A549 (cell line): Measurements from ENCODE around the gene TBL1Y. TPM values are rescaled to one million over a fixed set of nuclear protein-coding genes. Genes with fewer than 3 reads are reported as not detected.

Source experiments
- ATAC-seq, 2 experiments: fragments of 200-7000 bp in 1 of 2; fragments of >200 bp in 1 of 2; cut with Nextera tagmentation in 1 of 2; cut with Tn5 transposase in 1 of 2; 3 replicates each; pipeline versions ENCODE4 v1.8.0 to v1.9.1; 2018 to 2020; ENCODE audit warnings: mild to moderate bottlenecking in 1 of 2, moderate library complexity in 1 of 2
- CTCF ChIA-PET: fragments of 300-600 bp; sonication (Branson Sonifier 250); formaldehyde crosslinking; extraction: SDS; loops from one replicate; lab custom pipeline; 2021; ENCODE audit warnings: antibody characterized with exemption, inconsistent platforms; lab: Yijun Ruan, JAX
- POLR2A ChIA-PET: fragments of 350-600 bp; formaldehyde crosslinking; extraction: SDS; loops from one replicate; lab custom pipeline; 2021; ENCODE audit warnings: antibody characterized with exemption, inconsistent platforms; lab: Yijun Ruan, JAX
- DNase-seq, 2 experiments: peaks; one replicate each; pipeline versions ENCODE4 v3.0.0 to v3.0.0-alpha.2; 2011 to 2016; ENCODE audit warnings: low read depth in 1 of 2, low spot score in 1 of 2
- FAIRE-seq: peaks from 2 replicates; lab custom pipeline; 2011; peaks lifted over from hg19 to GRCh38; lab: Jason Lieb, UNC
- H3K27ac ChIP-seq, 2 experiments: fragments of >200 bp; sonication (Bioruptor Twin); formaldehyde crosslinking; 3 replicates each; pipeline ENCODE4 v1.5.1; 2016 to 2017
- H3K4me1 ChIP-seq: fragments of >200 bp; sonication (Bioruptor Twin); formaldehyde crosslinking; 3 replicates; pipeline ENCODE4 v1.6.1; 2016
- H3K4me2 ChIP-seq: fragments of >200 bp; sonication (Bioruptor Twin); formaldehyde crosslinking; 3 replicates; pipeline ENCODE4 v1.6.1; 2016
- H3K4me3 ChIP-seq: fragments of >200 bp; sonication (Bioruptor Twin); formaldehyde crosslinking; 3 replicates; pipeline ENCODE4 v1.5.1; 2016
- H3K9me3 ChIP-seq: fragments of >200 bp; sonication (Bioruptor Twin); formaldehyde crosslinking; 3 replicates; pipeline ENCODE4 v1.6.1; 2016
- BHLHE40 ChIP-seq: IDR thresholded peaks from 2 replicates; pipeline ENCODE4 v1.6.1; 2012; ENCODE audit warnings: low read depth, low read length, inconsistent platforms
- CBX8 ChIP-seq: fragments of 200-600 bp; sonication (generic); IDR thresholded peaks from 2 replicates; pipeline ENCODE4 v1.6.1; 2016
- CEBPB ChIP-seq, 2 experiments: fragments of >200 bp in 1 of 2; sonication (Bioruptor Twin) in 1 of 2; formaldehyde crosslinking in 1 of 2; IDR thresholded peaks; 2 replicates each; pipeline ENCODE4 v1.6.1; 2012 to 2016
- CHD4 ChIP-seq: fragments of 200-600 bp; sonication (generic); IDR thresholded peaks from 2 replicates; pipeline ENCODE4 v1.6.1; 2016; ENCODE audit warnings: antibody characterized with exemption, mild to moderate bottlenecking, borderline replicate concordance
- ESRRA ChIP-seq: fragments of 150-350 bp; IDR thresholded peaks from 2 replicates; pipeline ENCODE4 v1.6.1; 2014; ENCODE audit warnings: mild to moderate bottlenecking, low read length, borderline replicate concordance
- FOSL2 ChIP-seq, 2 experiments: fragments of 450-650 bp in 1 of 2; fragments of >200 bp in 1 of 2; sonication (Bioruptor Twin) in 1 of 2; formaldehyde crosslinking; IDR thresholded peaks; 2 replicates each; pipeline versions ENCODE4 v1.5.0 to v1.6.1; 2016 to 2020; ENCODE audit warnings: mild to moderate bottlenecking in 1 of 2, moderate library complexity in 1 of 2
- GATA3 ChIP-seq: IDR thresholded peaks from 2 replicates; pipeline ENCODE4 v1.6.1; 2012; ENCODE audit warnings: borderline replicate concordance
- HDAC2 ChIP-seq: fragments of 200-600 bp; sonication (generic); IDR thresholded peaks from 2 replicates; pipeline ENCODE4 v1.6.1; 2016
- HEYL ChIP-seq: fragments of 250-450 bp; sonication (Bioruptor Pico); IDR thresholded peaks from 2 replicates; pipeline ENCODE4 v1.8.0; 2021; ENCODE audit warnings: mild to moderate bottlenecking, moderate library complexity
- JUN ChIP-seq, 2 experiments: fragments of >200 bp; sonication (Bioruptor Twin); formaldehyde crosslinking; IDR thresholded peaks; 2 replicates in 1 of 2; 3 replicates in 1 of 2; pipeline ENCODE4 v1.6.1; 2016 to 2017
- KDM1A ChIP-seq: fragments of 200-600 bp; sonication (generic); IDR thresholded peaks from 2 replicates; pipeline ENCODE4 v1.6.1; 2016; ENCODE audit warnings: low read depth, mild to moderate bottlenecking
- KDM5A ChIP-seq: fragments of 200-600 bp; sonication (generic); IDR thresholded peaks from 2 replicates; pipeline ENCODE4 v1.6.1; 2016; ENCODE audit warnings: antibody characterized with exemption, mild to moderate bottlenecking
- MAFK ChIP-seq: fragments of 450-650 bp; IDR thresholded peaks from 2 replicates; pipeline ENCODE4 v1.6.1; 2014; ENCODE audit not compliant: partially characterized antibody
- MAZ ChIP-seq: fragments of 150-350 bp; IDR thresholded peaks from 2 replicates; pipeline ENCODE4 v1.6.1; 2014; ENCODE audit warnings: antibody characterized with exemption, low read depth, low read length, borderline replicate concordance
- MYC ChIP-seq: IDR thresholded peaks from 2 replicates; pipeline ENCODE4 v1.6.1; 2012; ENCODE audit warnings: mild to moderate bottlenecking, inconsistent platforms, low read length, improper control_type of control experiment, borderline replicate concordance
- NFE2L2 ChIP-seq: fragments of 150-350 bp; conservative IDR thresholded peaks from 2 replicates; pipeline ENCODE4 v1.6.1; 2014; ENCODE audit warnings: low read length
- POLR2A ChIP-seq: IDR thresholded peaks from 2 replicates; pipeline ENCODE4 v1.6.1; 2012; ENCODE audit warnings: mild to moderate bottlenecking, low read length
- RARB ChIP-seq: fragments of 250-450 bp; sonication (Bioruptor Pico); IDR thresholded peaks from 2 replicates; pipeline ENCODE4 v1.8.0; 2021; ENCODE audit warnings: mild to moderate bottlenecking, moderate library complexity
- RNF2 ChIP-seq: fragments of 200-600 bp; sonication (generic); IDR thresholded peaks from 2 replicates; pipeline ENCODE4 v1.6.1; 2016; ENCODE audit warnings: low read depth, mild to moderate bottlenecking, antibody characterized with exemption, moderate library complexity, borderline replicate concordance
- whole genome bisulfite sequencing: methylation state at CpG from one replicate; pipeline ENCODE4 v1.1.6; 2017; ENCODE audit errors: missing lambda C conversion rate; 5-methylcytosine and 5-hydroxymethylcytosine counted together
- polyA plus RNA-seq, 4 experiments: library from polyadenylated mRNA; depleted of rRNA in 3 of 4; stranded (reverse); fragments of >200 nt; fragmentation: RNase III in 1 of 4; extraction: RNeasy Plus Mini Kit Qiagen cat#74134 plus additional on column Dnase treatment in 1 of 4; gene quantifications; 2 replicates in 3 of 4; 3 replicates in 1 of 4; pipeline ENCODE4 v1.2.3, GENCODE V29; 2011 to 2017
- TF ChIP-seq, protein P1 (sequence below): IDR thresholded peaks from 2 replicates; pipeline ENCODE4 v1.6.1; 2012
- TF ChIP-seq, protein P2 (sequence below): IDR thresholded peaks from 2 replicates; pipeline ENCODE4 v1.6.1; 2012
- TF ChIP-seq, protein P3 (sequence below): fragments of >200 bp; sonication (Bioruptor Twin); formaldehyde crosslinking; IDR thresholded peaks from 3 replicates; pipeline ENCODE4 v1.6.1; 2016
- TF ChIP-seq, protein P4 (sequence below): IDR thresholded peaks from 2 replicates; pipeline ENCODE4 v1.6.1; 2012; ENCODE audit warnings: low read depth, borderline replicate concordance
- TF ChIP-seq, protein P5 (sequence below): fragments of 450-650 bp; IDR thresholded peaks from 2 replicates; pipeline ENCODE4 v1.6.1; 2014; ENCODE audit warnings: antibody characterized with exemption

TBL1Y gene
- polyA plus RNA-seq, 2 of the 4 experiments (the other 2 are of a cell fraction), result not detected

DNA sequence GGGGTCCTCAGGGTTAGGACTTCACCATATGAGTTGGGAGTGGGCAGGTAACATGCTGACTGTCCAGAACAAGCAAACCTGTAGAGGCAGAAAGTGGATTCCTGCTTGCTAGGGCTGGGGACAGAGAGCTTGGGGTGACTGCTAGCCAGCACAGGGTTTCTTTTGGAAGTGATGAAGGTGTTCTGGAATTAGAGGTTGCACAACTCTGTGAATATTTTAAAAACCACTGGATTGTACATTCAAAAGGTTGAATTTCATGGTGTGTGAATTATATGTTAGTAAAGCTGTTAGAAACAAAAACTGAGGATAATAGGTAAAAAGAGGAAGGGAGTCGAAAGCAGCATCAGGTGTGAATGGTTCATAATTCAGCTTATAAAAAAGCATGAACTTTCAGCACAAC is 57.7 kb downstream of the TBL1Y start:
- ChIA-PET POLR2A (no interaction called here), CTCF (no interaction called here)
- no peak for DNase-seq
- TF ChIP-seq, protein P1, sequence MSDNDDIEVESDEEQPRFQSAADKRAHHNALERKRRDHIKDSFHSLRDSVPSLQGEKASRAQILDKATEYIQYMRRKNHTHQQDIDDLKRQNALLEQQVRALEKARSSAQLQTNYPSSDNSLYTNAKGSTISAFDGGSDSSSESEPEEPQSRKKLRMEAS, result no peak
- TF ChIP-seq ESRRA (no peak), JUN (IDR thresholded peaks at IDR 0.05) (no peak), CHD4 (no peak), FOSL2 (IDR thresholded peaks at IDR 0.05) (no peak), FOSL2 (CRISPR knock-in tag; IDR thresholded peaks at IDR 0.05) (no peak), POLR2A (no peak), RARB (no peak), KDM1A (no peak), MAFK (no peak), GATA3 (no peak)
- TF ChIP-seq, protein P2, sequence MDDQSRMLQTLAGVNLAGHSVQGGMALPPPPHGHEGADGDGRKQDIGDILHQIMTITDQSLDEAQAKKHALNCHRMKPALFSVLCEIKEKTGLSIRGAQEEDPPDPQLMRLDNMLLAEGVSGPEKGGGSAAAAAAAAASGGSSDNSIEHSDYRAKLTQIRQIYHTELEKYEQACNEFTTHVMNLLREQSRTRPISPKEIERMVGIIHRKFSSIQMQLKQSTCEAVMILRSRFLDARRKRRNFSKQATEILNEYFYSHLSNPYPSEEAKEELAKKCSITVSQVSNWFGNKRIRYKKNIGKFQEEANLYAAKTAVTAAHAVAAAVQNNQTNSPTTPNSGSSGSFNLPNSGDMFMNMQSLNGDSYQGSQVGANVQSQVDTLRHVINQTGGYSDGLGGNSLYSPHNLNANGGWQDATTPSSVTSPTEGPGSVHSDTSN, result no peak
- H3K4me3 ChIP-seq, result no peak overlapping the region
- no peak overlapping the region for H3K4me2 ChIP-seq
- H3K9me3 ChIP-seq, result no peaks in the 10 kb centered on the region
- no peak for FAIRE-seq
- WGBS, result 0% methylated on average over 1 of the region's 1 CpG
- no peaks in the 10 kb centered on the region for H3K4me1 ChIP-seq
- ATAC-seq, result no peak
- H3K27ac ChIP-seq, result no peak overlapping the region

DNA sequence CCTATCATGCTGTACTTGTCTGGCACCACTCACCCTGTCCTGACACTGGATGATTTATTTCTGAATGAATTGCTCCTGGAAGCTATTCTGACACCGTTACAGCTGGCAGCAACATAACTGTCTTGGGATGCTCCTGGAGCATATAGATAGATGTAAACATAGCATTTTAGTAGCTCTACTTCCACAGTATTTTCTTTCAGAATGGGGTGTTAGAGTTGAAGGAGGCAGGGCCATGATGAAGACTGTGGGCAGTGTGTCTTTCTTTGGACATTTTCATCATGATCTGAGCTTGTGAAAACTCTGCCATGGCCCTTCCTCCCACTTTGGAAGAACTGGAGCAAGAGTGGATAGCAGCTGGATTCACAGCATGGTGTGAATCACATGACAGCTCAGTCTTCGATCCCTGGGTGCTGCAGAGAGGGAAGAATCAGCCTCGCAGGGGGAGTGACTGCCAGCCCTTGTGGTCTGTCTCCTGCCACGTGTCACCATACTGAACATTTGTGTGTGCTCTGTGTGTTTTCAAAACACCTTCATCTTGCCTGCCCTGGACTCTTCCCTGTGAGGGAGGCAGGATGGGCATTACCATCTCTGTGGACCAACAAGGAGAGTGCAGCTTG is 61.9 kb downstream of the TBL1Y start:
- POLR2A ChIA-PET, result no interaction called here
- H3K4me2 ChIP-seq, result no peak overlapping the region
- TF ChIP-seq CHD4, result no peak
- TF ChIP-seq, all 56 proteins: peak for 0
- 0% methylated on average over 1 of the region's 4 CpGs for WGBS
- FAIRE-seq, result no peak
- Histone ChIP-seq H3K4me1 (no peaks in the 10 kb centered on the region), H3K9me3 (no peaks in the 10 kb centered on the region), H3K4me3 (no peak overlapping the region), H3K27ac (no peak overlapping the region)
- ATAC-seq, result no peak
- CTCF ChIA-PET, result no interaction called here
- no peak for DNase-seq

DNA sequence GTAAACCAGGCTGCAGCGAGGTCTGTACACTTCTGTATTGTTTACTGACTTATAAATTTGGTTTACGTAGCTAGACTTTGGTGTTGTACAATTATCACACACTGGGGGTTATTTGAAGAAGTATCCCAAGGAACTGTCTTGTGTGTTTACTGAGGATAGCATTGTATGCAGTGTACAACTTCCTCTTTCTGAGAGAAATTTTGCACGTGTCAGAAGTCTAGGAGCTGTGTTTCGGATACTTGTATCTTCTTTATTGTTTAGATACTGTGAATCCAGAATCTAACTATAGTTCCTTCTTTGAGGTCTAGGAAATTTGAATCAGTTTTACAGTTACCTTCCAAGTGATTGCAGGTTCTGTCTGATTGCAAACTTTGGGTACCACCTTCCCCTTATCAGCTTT is 64.5 kb downstream of the TBL1Y start:
- TF ChIP-seq HEYL (CRISPR knock-in tag) (no peak), HDAC2 (no peak), GATA3 (no peak), BHLHE40 (no peak), MAZ (no peak), KDM5A (no peak), MYC (no peak), RNF2 (no peak), CEBPB (IDR thresholded peaks at IDR 0.05) (no peak), RARB (no peak), CBX8 (no peak), NFE2L2 (no peak)
- TF ChIP-seq, protein P3, sequence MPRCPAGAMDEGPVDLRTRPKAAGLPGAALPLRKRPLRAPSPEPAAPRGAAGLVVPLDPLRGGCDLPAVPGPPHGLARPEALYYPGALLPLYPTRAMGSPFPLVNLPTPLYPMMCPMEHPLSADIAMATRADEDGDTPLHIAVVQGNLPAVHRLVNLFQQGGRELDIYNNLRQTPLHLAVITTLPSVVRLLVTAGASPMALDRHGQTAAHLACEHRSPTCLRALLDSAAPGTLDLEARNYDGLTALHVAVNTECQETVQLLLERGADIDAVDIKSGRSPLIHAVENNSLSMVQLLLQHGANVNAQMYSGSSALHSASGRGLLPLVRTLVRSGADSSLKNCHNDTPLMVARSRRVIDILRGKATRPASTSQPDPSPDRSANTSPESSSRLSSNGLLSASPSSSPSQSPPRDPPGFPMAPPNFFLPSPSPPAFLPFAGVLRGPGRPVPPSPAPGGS, result no peak
- TF ChIP-seq, protein P1, result no peak
- TF ChIP-seq, protein P4, sequence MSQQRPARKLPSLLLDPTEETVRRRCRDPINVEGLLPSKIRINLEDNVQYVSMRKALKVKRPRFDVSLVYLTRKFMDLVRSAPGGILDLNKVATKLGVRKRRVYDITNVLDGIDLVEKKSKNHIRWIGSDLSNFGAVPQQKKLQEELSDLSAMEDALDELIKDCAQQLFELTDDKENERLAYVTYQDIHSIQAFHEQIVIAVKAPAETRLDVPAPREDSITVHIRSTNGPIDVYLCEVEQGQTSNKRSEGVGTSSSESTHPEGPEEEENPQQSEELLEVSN, result no peak
- TF ChIP-seq, protein P5, sequence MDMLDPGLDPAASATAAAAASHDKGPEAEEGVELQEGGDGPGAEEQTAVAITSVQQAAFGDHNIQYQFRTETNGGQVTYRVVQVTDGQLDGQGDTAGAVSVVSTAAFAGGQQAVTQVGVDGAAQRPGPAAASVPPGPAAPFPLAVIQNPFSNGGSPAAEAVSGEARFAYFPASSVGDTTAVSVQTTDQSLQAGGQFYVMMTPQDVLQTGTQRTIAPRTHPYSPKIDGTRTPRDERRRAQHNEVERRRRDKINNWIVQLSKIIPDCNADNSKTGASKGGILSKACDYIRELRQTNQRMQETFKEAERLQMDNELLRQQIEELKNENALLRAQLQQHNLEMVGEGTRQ, result no peak
- Histone ChIP-seq H3K4me2 (no peak overlapping the region), H3K4me1 (no peaks in the 10 kb centered on the region), H3K9me3 (no peaks in the 10 kb centered on the region), H3K27ac (no peak overlapping the region), H3K4me3 (no peak overlapping the region)
- ChIA-PET POLR2A (no interaction called here), CTCF (no interaction called here)
- ATAC-seq (no peak), DNase-seq (no peak), FAIRE-seq (no peak)
- 8% methylated on average over 4 of the region's 4 CpGs for WGBS
